ENCODE results near the gene MACROD2. TPM values are rescaled to one million over a fixed set of nuclear protein-coding genes. Genes with fewer than 3 reads are reported as not detected.

Gene MACROD2
- total RNA-seq, 1 donor from 2014 or later, result 1.6 TPM

- intact Hi-C loops (cut with DNase I), result no loop called here
- no peak for DNase-seq (ENCODE audit: low spot score)
Observed at GRCh38 chr20:15848995-15849610, 1853.8 kb downstream of the MACROD2 start.

DNA sequence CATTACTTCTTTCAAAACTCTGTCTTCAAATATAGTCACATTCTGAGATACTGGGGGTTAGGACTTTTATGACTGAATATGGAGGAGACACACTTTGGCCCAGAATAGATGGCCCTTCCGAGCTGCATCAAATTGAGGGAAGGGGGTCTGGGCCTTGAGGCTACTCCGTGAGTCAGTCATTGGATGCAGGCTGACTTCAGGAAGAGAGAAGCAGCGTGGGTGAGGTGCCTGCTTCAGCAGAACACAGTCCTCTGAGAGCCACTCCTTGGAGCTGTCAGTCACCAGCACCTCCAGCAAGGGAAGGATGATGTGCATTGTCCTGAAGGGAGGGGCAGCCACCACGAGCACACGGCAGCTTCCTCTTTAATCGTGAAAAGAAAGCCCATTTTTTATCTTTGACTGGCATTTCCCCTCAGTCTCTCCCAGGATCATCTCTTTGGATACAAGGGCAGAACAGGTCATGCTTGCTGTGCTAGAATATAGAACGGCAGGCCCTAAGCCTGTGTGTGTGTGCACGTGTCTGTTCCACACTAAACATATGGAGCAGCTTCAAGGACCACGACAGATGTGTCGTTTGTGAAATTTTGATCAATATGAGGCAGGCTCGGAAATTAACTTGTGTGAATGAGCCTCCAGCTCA, 1856.4 kb downstream of the MACROD2 start:
- intact Hi-C loops (cut with DNase I), result no loop called here
- no peak for DNase-seq (ENCODE audit: low spot score)

GRCh38 chr20:15854911-15855310, 1859.6 kb downstream of the MACROD2 start:
- intact Hi-C loops (cut with DNase I), result no loop called here
- no peak for DNase-seq (ENCODE audit: low spot score)

DNA sequence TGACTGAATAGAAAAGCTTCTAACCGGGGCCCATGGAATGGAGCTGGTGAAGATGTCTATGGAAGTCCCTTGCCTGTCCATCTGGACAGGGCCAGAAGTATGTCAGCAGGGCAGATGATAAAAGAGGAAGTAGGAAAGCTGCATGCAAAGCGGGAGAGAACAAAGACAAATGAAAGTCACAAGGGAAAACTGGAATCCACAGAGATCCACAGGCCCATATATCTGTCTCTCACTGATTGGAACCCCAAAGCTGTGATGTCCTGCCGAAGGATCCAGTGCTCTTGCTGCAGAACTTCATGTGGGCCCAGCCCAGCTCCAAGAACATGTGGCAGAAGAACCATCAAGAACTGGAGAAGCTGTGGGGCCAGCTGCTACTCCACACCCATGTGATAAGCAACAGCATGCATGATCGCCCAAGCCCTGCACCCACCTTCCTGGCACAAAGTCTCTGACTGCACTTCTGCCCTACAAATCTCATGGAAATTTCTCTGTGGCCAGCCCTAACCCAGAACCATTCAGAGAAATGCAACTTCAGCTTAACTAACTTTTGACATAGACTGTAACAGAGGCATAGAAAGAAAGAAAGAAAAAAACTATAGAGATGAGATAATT, 1862.0 kb downstream of the MACROD2 start:
- DNase-seq (ENCODE audit: low spot score), result no peak
- intact Hi-C loops (cut with DNase I), result no loop called here

DNA sequence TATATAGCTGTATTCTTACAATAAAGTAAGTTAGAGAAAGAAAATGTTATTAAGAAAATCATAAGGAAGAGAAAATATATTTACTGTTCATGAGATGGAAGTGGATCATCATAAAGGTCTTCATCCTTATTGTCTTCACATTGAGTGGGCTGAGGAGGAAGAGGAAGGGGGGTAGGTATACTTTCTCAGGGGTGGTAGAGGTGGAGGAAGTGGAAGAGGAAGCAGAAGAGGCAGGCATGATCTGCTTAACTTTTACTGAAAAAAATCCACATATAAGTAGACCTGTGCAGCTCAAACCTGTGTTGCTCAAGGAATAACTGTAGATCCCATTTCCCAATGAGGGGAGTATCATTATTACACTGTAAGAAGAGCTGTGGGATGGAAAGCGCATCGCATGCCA, 1863.7 kb downstream of the MACROD2 start:
- intact Hi-C loops (cut with DNase I), result no loop called here
- no peak for DNase-seq (ENCODE audit: low spot score)

DNA sequence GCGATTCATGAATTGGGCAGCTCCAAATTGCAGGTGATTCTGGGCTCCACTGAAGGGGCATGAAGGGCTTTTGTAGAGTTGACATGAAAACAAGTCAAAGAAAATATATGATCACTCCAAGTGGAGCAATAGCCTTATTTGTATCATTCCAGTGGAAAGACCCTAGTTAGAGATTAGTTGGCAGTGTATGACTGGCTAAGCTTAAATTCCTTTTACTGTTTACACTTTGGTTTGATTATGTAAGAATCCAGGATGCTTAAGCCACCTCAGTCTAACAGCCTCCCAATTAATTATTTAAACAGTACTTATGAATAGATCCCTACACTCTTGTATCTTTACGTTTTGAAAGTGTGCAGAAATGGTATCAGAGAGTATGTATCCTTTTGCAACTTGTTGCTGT, 1865.5 kb downstream of the MACROD2 start:
- intact Hi-C loops (cut with DNase I), result no loop called here
- DNase-seq (ENCODE audit: low spot score), result no peak

DNA sequence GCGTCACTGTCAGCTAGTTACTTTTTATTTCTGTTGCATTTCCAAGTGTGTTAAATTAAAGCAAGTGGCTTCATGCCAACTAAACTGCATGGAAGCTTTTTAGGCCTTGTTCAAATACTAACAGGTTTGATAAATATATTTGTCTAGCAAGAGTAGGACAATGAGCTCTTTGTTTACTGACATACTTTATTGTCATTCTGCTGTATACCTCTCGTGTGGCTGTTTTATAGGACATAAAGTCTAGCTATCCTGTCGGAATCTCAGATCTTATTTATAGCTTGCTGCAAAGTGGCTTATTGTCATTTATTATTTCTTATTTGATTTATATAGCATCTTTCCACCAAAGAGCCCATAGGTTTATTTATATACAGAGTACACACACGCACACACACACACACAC, 1866.9 kb downstream of the MACROD2 start:
- intact Hi-C loops (cut with DNase I), result no loop called here
- DNase-seq (ENCODE audit: low spot score), result no peak

GRCh38 chr20:15863735-15864134, 1868.4 kb downstream of the MACROD2 start:
- intact Hi-C loops (cut with DNase I), result no loop called here
- no peak for DNase-seq (ENCODE audit: low spot score)

DNA sequence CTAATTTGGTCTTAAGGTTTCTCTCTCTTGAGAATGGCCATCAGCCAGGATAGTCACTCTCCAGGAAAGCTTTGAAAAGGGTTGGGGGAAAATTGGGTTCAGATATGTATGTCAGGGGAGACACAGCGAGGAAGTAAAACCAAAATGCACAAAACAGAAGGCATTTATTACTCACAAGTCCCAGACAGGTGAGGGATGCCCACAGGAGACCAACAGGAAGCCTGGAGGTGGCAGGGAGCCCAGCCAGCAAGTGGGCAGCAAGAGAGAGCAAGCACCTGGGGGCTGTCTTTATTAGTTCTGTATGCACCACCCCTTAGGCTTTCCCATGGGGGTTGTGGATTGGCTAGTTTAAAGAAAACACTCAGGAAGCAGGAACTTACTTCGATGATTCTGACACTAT, 1870.2 kb downstream of the MACROD2 start:
- intact Hi-C loops (cut with DNase I), result no loop called here
- no peak for DNase-seq (ENCODE audit: low spot score)

- intact Hi-C loops (cut with DNase I), result no loop called here
- DNase-seq (ENCODE audit: low spot score), result no peak
Observed at GRCh38 chr20:15866916-15867730, 1871.8 kb downstream of the MACROD2 start.

DNA sequence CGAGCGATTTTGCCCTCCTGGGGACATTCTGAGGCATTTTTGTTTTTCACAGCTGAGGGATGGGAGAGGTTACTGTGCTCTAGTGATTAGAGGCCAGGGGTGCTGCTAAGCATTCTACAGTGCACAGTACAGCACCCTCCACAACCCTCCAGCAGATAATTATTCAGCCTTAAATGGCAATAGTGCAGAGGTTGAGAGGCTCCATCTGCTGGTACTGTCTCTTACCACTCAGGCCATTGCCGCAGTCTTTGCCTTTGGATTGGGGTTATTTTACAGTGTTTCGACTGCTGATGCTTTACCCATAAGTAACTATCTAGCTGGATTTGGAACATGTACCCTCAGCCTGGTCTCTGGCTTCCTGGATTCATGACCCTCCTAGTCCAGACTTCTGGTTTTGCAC, 1872.6 kb downstream of the MACROD2 start:
- intact Hi-C loops (cut with DNase I), result no loop called here
- DNase-seq (ENCODE audit: low spot score), result no peak

- DNase-seq (ENCODE audit: low spot score), result no peak
- intact Hi-C loops (cut with DNase I), result no loop called here
Observed at GRCh38 chr20:15875446-15875845, 1880.1 kb downstream of the MACROD2 start.

- intact Hi-C loops (cut with DNase I), result no loop called here
- DNase-seq (ENCODE audit: low spot score), result no peak
Observed at GRCh38 chr20:15882553-15882952, 1887.2 kb downstream of the MACROD2 start.

GRCh38 chr20:15886250-15886649, 1890.9 kb downstream of the MACROD2 start:
- DNase-seq (ENCODE audit: low spot score), result no peak
- intact Hi-C loops (cut with DNase I), result no loop called here

- no peak for DNase-seq (ENCODE audit: low spot score)
Observed at GRCh38 chr20:15887387-15887786, 1892.1 kb downstream of the MACROD2 start.

GRCh38 chr20:15889061-15889460, 1893.7 kb downstream of the MACROD2 start:
- intact Hi-C loops (cut with DNase I), result no loop called here
- no peak for DNase-seq (ENCODE audit: low spot score)

More at GRCh38 chr20:15887387-15887786, 1892.1 kb downstream of the MACROD2 start:
- intact Hi-C loops (cut with DNase I), result no loop called here

- DNase-seq (ENCODE audit: low spot score), result no peak
- intact Hi-C loops (cut with DNase I), result no loop called here
Observed at GRCh38 chr20:15889514-15890256, 1894.4 kb downstream of the MACROD2 start.

DNA sequence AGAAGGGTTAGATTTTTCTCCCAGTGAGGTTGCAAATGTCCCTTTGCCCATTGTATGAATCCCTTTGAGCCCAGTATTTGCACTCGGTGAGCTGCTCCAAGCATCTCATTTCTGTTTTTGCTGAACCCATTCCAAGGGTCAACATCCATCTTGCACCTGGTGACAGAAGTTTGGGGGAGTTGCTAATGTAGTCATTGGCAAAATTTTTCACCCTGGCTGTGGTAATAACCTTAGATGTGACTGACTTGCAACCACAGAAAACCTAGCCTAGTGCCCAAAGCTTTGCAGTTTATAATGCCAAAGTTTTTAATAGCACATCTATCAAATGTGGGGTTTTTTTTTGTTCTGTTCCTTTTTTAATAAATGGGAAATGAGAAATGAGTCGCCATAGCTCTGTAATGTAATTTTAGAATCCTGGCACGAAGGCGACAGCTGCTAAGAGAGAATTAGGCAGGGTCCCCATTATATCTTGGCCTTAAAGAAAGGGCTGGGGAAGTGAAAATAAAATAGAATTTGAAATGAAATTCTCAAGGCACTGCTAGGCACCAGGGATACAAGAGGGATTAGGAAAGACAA, 1895.2 kb downstream of the MACROD2 start:
- intact Hi-C loops (cut with DNase I), result no loop called here

DNA sequence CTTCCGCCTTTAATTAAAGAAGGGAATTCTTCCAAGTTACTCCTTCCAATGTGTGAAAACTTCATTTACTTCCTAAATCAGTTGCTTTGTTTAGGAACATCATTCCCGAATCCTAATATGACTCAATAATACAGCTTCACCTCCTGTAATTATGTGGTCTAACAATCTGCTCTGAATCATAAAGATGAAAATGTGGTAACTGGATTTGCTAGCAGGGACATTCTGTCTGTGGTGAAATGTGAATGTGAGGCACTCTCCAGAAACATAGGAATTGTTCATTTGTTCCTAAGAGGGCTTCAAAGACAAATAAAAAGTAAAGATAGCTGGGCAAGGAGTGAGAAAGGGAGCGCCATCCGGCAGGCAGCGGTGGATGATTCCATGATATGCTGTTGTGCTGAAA, 1899.8 kb downstream of the MACROD2 start:
- no peak for DNase-seq (ENCODE audit: low spot score)
- intact Hi-C loops (cut with DNase I), result no loop called here

More for the DNA sequence above, 1895.2 kb downstream of the MACROD2 start:
- DNase-seq (ENCODE audit: low spot score), result no peak
